ENCODE results near the gene LUC7L.
"Not testable (repeated sequence)": the region's sequence is repeated elsewhere in the genome, so short reads cannot be mapped to it uniquely, and the experiment has no call there.

The LUC7L gene

DNA sequence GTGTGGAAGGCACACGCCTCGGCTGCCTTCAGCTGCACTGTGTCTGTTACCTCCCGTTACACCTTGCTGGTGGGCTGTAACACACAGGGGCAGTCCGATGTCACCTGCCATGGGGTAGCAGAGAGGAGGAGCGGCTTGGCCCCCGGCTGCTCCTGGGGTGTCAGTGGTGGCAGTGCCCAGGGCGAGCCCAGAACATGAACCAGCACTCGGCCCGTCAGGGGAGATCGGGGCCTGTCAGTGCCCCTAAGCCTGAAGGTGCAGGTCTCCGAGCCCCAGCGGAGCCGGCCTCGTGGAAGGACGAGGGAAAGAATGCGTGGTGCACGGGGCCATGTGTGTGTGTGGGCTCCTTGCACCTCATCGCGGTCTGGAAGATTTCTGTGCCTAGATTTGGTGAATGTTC lies 31.1 kb upstream of the LUC7L start:
- TF ChIP-seq, protein P1, sequence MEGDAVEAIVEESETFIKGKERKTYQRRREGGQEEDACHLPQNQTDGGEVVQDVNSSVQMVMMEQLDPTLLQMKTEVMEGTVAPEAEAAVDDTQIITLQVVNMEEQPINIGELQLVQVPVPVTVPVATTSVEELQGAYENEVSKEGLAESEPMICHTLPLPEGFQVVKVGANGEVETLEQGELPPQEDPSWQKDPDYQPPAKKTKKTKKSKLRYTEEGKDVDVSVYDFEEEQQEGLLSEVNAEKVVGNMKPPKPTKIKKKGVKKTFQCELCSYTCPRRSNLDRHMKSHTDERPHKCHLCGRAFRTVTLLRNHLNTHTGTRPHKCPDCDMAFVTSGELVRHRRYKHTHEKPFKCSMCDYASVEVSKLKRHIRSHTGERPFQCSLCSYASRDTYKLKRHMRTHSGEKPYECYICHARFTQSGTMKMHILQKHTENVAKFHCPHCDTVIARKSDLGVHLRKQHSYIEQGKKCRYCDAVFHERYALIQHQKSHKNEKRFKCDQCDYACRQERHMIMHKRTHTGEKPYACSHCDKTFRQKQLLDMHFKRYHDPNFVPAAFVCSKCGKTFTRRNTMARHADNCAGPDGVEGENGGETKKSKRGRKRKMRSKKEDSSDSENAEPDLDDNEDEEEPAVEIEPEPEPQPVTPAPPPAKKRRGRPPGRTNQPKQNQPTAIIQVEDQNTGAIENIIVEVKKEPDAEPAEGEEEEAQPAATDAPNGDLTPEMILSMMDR (conservative IDR thresholded peaks at IDR 0.05): no peak
- H3K27ac ChIP-seq: no peak overlapping the region

DNA sequence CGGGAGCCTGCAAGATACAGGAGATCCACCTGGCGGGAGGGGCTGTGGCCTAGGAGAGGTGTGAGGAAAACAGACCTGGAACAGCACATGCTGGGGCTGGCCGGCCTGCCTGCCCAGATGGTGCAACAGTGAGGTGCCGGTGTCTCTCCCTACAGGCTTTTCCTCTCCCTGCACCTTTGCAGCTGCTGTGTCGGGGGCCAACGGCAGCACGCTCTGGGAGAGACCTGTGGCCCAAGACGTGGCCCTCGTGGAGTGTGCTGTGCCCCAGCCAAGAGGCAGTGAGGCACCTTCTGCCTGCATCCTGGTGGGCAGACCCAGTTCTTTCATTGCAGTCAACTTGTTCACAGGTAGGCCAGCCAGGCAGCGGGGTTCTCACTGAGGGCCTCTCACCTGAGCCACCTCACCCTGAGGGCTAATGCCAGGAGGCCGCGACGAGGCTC lies 30.6 kb upstream of the LUC7L start:
- TF ChIP-seq, protein P1 (conservative IDR thresholded peaks at IDR 0.05): no peak
- no peak overlapping the region for H3K27ac ChIP-seq

DNA sequence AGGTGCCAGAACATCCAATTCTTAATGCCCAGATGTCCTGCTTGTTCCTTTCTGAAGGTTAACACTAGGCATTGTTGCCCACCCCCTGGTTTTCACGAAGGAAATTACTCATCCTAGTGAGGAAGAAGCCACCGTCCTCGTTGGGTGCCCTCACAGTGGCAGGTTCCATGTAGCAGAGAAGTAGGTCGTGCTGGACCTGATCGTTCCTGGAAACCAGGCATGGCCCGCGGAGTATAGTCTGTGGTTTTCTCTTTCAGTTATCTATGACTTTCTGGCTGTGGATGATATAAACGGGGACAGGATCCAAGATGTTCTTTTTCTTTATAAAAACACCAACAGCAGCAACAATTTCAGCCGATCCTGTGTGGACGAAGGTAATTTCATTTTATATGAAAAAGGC lies 30.0 kb upstream of the LUC7L start:
- TF ChIP-seq, protein P1 (conservative IDR thresholded peaks at IDR 0.05): no peak
- no peak overlapping the region for H3K27ac ChIP-seq

DNA sequence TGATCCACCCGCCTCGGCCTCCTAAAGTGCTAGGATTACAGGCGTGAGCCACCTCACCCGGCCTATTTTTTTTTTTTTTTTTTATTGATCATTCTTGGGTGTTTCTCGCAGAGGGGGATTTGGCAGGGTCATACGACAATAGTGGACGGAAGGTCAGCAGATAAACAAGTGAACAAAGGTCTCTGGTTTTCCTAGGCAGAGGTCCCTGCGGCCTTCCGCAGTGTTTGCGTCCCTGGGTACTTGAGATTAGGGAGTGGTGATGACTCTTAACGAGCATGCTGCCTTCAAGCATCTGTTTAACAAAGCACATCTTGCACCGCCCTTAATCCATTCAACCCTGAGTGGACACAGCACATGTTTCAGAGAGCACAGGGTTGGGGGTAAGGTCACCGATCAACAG lies 28.8 kb upstream of the LUC7L start:
- H3K27ac ChIP-seq: not testable (repeated sequence)

DNA sequence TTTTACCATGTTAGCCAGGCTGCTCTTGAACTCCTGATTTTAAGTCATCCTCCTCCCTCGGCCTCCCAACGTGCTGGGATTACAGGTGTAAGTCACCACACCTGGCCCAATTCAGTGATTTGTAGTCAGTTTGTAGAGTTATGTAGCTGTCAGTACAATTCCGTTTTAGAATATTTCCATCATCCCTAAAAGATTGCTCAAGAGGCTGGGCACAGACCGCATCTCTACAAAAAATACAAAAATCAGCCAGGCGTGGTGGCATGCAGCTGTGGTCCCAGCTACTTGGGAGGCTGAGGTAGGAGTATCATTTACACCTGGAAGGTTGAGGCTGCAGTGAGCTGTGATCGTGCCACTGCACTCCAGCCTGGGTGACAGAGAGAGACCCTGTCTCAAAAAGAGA lies 25.9 kb upstream of the LUC7L start:
- TF ChIP-seq, protein P1 (conservative IDR thresholded peaks at IDR 0.05): no peak
- no peak overlapping the region for H3K27ac ChIP-seq

DNA sequence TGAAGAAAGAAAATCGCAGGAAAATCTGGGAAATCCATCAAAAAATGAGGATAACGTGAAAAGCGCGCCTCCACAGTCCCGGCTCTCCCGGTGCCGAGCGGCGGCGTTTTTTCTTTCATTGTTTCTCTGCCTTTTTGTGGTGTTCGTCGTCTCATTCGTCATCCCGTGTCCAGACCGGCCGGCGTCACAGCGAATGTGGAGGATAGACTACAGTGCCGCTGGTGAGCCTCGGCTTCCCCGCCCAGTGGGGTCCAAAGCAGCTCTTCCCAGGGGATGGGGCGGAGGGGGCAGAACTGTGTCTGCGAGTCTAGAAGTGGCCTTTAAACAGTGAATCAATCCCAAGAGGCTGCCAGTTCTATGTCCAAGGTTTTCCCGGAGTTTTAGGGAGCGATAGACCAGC lies 25.2 kb upstream of the LUC7L start:
- no peak overlapping the region for H3K27ac ChIP-seq
- TF ChIP-seq, protein P1 (conservative IDR thresholded peaks at IDR 0.05): no peak

DNA sequence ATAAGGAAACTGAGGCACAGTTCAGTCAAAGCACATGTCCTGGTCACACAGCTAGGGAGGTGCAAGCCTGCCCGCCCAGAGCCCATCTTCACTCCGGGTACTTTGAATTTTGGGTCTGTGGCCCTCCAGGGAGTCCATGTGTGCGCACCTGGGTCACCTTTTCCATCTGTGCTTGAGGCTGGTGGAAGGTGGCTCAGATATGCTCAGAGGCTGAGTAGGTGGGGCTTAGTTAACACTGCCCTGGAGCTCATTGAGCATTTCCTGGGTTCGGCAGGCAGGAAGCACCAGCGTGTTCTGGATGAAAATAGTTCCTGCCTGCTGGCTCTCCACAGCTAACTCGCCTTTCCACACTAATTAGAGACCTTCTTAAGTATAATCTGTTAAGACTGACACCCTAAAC lies 24.6 kb upstream of the LUC7L start:
- no peak overlapping the region for H3K27ac ChIP-seq
- TF ChIP-seq, protein P1 (conservative IDR thresholded peaks at IDR 0.05): no peak

DNA sequence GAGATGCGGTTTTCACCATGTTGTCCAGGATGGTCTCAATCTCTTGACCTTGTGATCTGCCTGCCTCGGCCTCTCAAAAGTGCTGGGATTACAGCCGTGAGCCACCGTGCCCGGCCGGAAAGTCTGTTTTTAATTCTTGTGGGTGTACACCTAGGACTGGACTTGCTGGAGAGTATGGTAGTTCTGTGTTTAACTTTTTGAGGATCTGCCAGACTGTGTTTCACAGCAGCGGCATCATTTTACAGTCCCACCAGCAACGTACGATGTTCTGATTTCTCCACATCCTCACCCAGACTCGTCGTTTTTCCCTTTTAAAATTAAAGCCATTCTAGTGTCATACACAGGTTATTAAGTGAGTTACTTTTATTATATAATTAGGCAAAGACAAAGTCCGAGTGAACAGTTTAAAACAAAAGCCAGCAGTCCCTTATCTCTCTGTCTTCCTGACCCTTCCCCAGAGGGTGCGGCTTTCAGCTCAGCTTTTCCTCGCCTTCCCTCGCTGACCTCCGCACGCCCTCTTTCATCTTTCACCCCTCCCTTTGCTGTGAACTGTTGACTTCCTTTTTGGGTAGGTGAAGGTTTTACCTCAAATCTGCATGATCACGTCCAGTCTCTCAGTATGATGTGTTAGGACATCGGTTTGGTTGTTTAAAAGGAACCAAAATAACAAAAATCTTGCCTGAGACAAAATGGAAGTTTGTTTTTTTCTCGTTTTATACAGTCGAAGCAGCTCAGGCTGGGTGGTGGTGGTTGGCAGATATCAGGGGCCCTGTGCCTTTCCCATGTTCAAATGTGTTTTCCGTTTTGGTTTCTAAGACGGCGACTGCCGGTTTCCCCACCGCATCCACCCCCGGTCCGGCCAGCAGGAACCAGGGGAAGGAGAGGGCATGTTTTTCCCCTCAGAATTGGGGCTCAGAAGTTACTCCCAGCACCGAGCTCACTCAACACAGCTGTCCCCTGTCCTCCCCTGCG lies 23.4 kb upstream of the LUC7L start:
- TF ChIP-seq, protein P1 (conservative IDR thresholded peaks at IDR 0.05): no peak

More for the DNA sequence above, 23.4 kb upstream of the LUC7L start:
- H3K27ac ChIP-seq: no peak overlapping the region
